ENCODE data around the gene WARS2.

DNA sequence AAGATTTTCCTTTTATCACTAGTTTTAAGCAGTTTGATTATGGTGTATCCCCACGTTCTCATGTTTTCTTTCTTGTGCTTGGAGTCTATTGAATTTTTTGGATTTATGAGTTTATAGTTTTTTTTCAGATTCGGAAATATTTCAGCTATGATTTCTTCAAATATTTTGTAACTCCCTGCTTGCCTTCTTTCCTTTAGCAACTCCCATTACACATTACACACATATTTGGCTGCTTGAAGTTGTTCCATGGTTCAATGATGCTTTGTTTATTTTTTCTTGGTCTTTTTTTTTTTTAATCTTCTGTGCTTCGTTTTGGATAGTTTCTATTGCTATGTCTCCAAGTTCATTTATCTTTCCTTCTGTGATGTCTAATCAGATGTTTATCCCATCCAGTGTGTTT lies 48.5 kb upstream of the WARS2 start:
- TF ChIP-seq, protein P1, sequence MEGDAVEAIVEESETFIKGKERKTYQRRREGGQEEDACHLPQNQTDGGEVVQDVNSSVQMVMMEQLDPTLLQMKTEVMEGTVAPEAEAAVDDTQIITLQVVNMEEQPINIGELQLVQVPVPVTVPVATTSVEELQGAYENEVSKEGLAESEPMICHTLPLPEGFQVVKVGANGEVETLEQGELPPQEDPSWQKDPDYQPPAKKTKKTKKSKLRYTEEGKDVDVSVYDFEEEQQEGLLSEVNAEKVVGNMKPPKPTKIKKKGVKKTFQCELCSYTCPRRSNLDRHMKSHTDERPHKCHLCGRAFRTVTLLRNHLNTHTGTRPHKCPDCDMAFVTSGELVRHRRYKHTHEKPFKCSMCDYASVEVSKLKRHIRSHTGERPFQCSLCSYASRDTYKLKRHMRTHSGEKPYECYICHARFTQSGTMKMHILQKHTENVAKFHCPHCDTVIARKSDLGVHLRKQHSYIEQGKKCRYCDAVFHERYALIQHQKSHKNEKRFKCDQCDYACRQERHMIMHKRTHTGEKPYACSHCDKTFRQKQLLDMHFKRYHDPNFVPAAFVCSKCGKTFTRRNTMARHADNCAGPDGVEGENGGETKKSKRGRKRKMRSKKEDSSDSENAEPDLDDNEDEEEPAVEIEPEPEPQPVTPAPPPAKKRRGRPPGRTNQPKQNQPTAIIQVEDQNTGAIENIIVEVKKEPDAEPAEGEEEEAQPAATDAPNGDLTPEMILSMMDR (IDR thresholded peaks at IDR 0.05; ENCODE audit: control extremely low read depth in 1 of 3, insufficient read depth in 1 of 3, low read depth in 1 of 3, low read length in 3 of 3), result no peak
- TF ChIP-seq JUND (IDR thresholded peaks at IDR 0.05; ENCODE audit: low read length), result no peak
- TF ChIP-seq EP300 (IDR thresholded peaks at IDR 0.05; ENCODE audit: borderline replicate concordance in 1 of 2, low read depth in 2 of 2, low read length in 2 of 2), result no peak
- no peak for TF ChIP-seq POLR2A (IDR thresholded peaks at IDR 0.05; ENCODE audit: control extremely low read depth in 1 of 2, low read depth in 2 of 2, low read length in 2 of 2)
- TF ChIP-seq TCF12 (IDR thresholded peaks at IDR 0.05; ENCODE audit: low read depth, low read length), result no peak
- TF ChIP-seq EZH2 (IDR thresholded peaks at IDR 0.05; ENCODE audit: low read depth, low read length, severe bottlenecking), result no peak
- no peak for TF ChIP-seq TEAD4 (IDR thresholded peaks at IDR 0.05; ENCODE audit: low read depth, low read length)
- no peak for TF ChIP-seq SP4 (IDR thresholded peaks at IDR 0.05; ENCODE audit: low read length)
- no peak for TF ChIP-seq CHD2 (IDR thresholded peaks at IDR 0.05; ENCODE audit: low read length)
- TF ChIP-seq BCL11A (IDR thresholded peaks at IDR 0.05; ENCODE audit: low read depth in 2 of 2, low read length in 2 of 2), result no peak
- TF ChIP-seq, protein P2, sequence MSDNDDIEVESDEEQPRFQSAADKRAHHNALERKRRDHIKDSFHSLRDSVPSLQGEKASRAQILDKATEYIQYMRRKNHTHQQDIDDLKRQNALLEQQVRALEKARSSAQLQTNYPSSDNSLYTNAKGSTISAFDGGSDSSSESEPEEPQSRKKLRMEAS (IDR thresholded peaks at IDR 0.05), result no peak
- TF ChIP-seq MAFK (IDR thresholded peaks at IDR 0.05; ENCODE audit: low read depth, low read length), result no peak
- TF ChIP-seq POLR2AphosphoS5 (IDR thresholded peaks at IDR 0.05; ENCODE audit: low read depth, low read length), result no peak
- TF ChIP-seq YY1 (IDR thresholded peaks at IDR 0.05; ENCODE audit: low read depth, low read length), result no peak

Measured in H1 (cell line).